Testis (tissue), 3 donors: Measurements from ENCODE around the gene PMP22. TPM values are rescaled to one million over a fixed set of nuclear protein-coding genes. Genes with fewer than 3 reads are reported as not detected.
A peak's percentile ranks its signal among the peaks of the same experiment; 100 is the strongest.
"Not testable (repeated sequence)": the region's sequence is repeated elsewhere in the genome, so short reads cannot be mapped to it uniquely, and the experiment has no call there.

Experiments used
- DNase-seq: peaks from one replicate; pipeline ENCODE4 v3.0.0-alpha.2; 2019
- H3K27ac ChIP-seq, 2 donors: fragments of 200-600 bp; sonication (generic); one replicate each; pipeline ENCODE4 v1.5.1; 2019
- H3K27me3 ChIP-seq: fragments of 200-600 bp; sonication (generic); one replicate; pipeline ENCODE4 v1.5.1; 2019
- H3K36me3 ChIP-seq: fragments of 200-600 bp; sonication (generic); one replicate; pipeline ENCODE4 v1.5.1; 2017; ENCODE audit warnings: low read depth; ENCODE audit errors: missing control alignments
- H3K4me1 ChIP-seq: fragments of 200-600 bp; sonication (generic); one replicate; pipeline ENCODE4 v1.5.1; 2019
- H3K4me3 ChIP-seq, 2 donors: fragments of 200-600 bp; sonication (generic); one replicate each; pipeline ENCODE4 v1.5.1; 2017 to 2019
- H3K9me3 ChIP-seq: fragments of 200-600 bp; sonication (generic); one replicate; pipeline ENCODE4 v1.5.1; 2017
- POLR2A ChIP-seq: fragments of 450-650 bp; IDR thresholded peaks from one replicate; pipeline ENCODE4 v1.6.1; 2017; ENCODE audit warnings: antibody characterized with exemption, mild to moderate bottlenecking, moderate library complexity
- WGBS, 2 donors: methylation state at CpG; one replicate each; pipeline ENCODE4 v1.1.5; 2018; 5-methylcytosine and 5-hydroxymethylcytosine counted together
- intact Hi-C: fragments of 100-400 bp; cut with DNase I; formaldehyde crosslinking; loops from one replicate; pipeline ENCODE4 v1.15.1; 2023; ENCODE audit warnings: low total_unique reads
- polyA plus RNA-seq: library from polyadenylated mRNA; stranded (reverse); fragments of 350-450 nt; fragmentation: Illumina TruSeq; extraction: RNeasy Lipid Tissue Mini Kit (QIAGEN cat#74804); gene quantifications from one replicate; pipeline ENCODE4 v1.2.3, GENCODE V29; 2014; ENCODE audit warnings: low read depth, low replicate concordance; ENCODE audit not compliant: insufficient read depth
- total RNA-seq, 2 donors: library from RNA; depleted of rRNA; stranded (reverse); fragments of >200 nt; gene quantifications; one replicate each; pipeline ENCODE4 v1.2.3, GENCODE V29; 2016
- TF ChIP-seq, protein P1 (sequence below), 3 experiments: fragments of 450-650 bp in 2 of 3; fragments of 200-600 bp in 1 of 3; sonication (generic) in 1 of 3; IDR thresholded peaks; one replicate each; pipeline ENCODE4 v1.5.1; 2016 to 2019; ENCODE audit warnings: antibody characterized with exemption in 3 of 3, mild to moderate bottlenecking in 2 of 3, moderate library complexity in 1 of 3

The PMP22 gene
- total and polyA plus RNA-seq, 3 donors from 2014 or later: 31.1 to 70.0 (median 49.2) TPM

DNA sequence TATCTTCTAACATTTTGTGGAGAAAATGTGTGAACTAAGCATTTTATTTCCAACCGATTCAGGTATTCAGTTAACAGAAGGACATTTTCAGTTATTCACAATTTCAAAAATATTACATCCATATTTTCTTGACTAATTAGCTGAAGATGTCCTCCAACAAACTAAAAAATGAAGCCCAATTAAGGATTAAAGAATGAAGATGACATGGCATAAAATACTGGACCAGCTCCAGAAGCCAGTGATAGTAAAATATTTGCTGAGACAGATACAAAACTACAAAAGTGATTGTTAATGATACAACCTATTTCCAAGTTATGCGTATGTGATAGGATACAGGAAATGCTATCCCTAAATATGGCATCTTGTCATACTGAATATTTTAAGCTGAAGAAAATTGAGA is 48.6 kb downstream of the PMP22 start:
- intact Hi-C loops: no loop called here
- no peak overlapping the region for H3K27ac ChIP-seq
- 81 to 82% methylated on average over 2 of the region's 2 CpGs for WGBS, 2 donors
- no peaks in the 10 kb centered on the region for H3K9me3 ChIP-seq
- DNase-seq: no peak
- H3K4me1 ChIP-seq: no peaks in the 10 kb centered on the region
- no peaks in the 10 kb centered on the region for H3K27me3 ChIP-seq
- H3K4me3 ChIP-seq: no peak overlapping the region
- TF ChIP-seq, protein P1, sequence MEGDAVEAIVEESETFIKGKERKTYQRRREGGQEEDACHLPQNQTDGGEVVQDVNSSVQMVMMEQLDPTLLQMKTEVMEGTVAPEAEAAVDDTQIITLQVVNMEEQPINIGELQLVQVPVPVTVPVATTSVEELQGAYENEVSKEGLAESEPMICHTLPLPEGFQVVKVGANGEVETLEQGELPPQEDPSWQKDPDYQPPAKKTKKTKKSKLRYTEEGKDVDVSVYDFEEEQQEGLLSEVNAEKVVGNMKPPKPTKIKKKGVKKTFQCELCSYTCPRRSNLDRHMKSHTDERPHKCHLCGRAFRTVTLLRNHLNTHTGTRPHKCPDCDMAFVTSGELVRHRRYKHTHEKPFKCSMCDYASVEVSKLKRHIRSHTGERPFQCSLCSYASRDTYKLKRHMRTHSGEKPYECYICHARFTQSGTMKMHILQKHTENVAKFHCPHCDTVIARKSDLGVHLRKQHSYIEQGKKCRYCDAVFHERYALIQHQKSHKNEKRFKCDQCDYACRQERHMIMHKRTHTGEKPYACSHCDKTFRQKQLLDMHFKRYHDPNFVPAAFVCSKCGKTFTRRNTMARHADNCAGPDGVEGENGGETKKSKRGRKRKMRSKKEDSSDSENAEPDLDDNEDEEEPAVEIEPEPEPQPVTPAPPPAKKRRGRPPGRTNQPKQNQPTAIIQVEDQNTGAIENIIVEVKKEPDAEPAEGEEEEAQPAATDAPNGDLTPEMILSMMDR (IDR thresholded peaks at IDR 0.05): no peak
- no peak for TF ChIP-seq POLR2A
- H3K36me3 ChIP-seq: no peaks in the 10 kb centered on the region

DNA sequence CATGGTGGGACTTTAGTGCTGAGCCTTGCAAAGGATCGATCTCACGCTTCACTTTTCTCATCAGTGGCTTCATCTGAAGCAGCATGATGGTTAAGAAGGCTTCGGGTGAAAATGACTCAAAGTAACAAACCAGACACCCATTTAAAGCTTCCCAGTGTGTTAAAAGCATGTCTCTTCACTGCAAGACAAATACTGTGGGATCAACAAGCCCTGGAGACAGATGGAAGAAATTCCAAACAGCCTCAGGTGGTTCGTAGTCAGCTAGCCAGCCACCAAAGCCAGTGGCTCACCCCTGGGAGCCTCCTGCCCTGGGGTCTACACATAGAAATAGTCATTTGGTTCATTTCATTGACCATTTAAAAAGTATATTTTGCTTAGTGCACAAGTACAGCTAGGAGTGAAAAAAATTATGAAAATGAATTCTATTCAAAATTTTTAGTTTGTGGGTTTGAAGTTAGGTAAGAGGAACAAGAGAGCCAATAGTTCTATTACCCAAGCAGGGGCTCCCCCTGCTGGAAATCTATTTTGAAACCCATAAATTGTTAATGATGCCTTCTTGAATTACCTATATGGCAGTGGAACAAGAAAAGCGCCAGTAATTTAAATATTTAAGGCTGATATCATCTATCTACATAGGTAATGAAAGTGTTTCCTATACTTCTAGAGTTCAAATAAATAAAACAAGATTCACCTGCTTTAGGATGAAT is 51.6 kb downstream of the PMP22 start:
- Histone ChIP-seq H3K4me1 (no peaks in the 10 kb centered on the region), H3K27ac (no peak overlapping the region), H3K4me3 (no peak overlapping the region), H3K27me3 (no peaks in the 10 kb centered on the region), H3K9me3 (no peaks in the 10 kb centered on the region), H3K36me3 (no peaks in the 10 kb centered on the region)
- 85 to 90% methylated on average over 5 of the region's 5 CpGs for WGBS, 2 donors
- TF ChIP-seq, protein P1 (IDR thresholded peaks at IDR 0.05): peak in 1 of 3 experiments; percentile 18
- no peak for TF ChIP-seq POLR2A
- intact Hi-C loops: no loop called here
- DNase-seq: no peak

DNA sequence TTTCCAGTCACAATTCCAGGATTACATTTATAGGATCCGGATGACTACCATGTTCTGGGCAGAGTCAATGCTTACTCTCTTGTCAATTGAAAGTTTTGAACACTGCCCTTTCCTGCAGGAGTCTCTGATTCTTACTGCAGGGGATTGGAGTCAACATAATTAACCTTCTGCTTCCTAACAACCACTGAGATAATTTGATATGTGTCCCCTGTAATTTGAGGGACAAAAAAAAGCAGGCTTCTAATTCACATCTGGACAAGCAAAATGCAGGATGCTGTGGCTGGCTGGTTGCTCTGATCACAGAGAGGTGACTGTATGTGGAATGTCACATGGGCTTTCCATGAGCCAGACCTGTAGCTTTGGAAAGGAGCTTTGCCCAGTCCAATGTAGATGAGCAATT is 54.9 kb downstream of the PMP22 start:
- intact Hi-C loops: no loop called here
- H3K4me1 ChIP-seq: no peaks in the 10 kb centered on the region
- TF ChIP-seq POLR2A: no peak
- TF ChIP-seq, protein P1 (IDR thresholded peaks at IDR 0.05): no peak

DNA sequence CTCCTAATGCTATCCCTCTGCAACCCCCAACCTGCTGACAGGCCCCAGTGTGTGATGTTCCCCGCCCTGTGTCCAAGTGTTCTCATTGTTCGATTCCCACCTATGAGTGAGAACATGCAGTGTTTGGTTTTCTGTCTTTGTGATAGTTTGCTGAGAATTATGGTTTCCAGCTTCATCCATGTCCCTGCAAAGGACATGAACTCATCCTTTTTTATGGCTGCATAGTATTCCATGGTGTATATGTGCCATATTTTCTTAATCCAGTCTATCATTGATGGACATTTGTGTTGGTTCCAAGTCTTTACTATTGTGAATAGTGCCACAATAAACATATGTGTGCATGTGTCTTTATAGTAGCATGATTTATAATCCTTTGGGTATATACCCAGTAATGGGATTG is 62.1 kb downstream of the PMP22 start:
- DNase-seq, H3K9me3 ChIP-seq, H3K27ac ChIP-seq, intact Hi-C loops, H3K27me3 ChIP-seq, H3K4me3 ChIP-seq, H3K36me3 ChIP-seq, H3K4me1 ChIP-seq: not testable (repeated sequence)
- 100% methylated on average over 2 of the region's 2 CpGs for WGBS, 2 donors

More for the DNA sequence above, 54.9 kb downstream of the PMP22 start:
- H3K36me3 ChIP-seq: no peaks in the 10 kb centered on the region
- WGBS, 2 donors: 81 to 85% methylated on average over 1 of the region's 1 CpG
- no peak overlapping the region for H3K4me3 ChIP-seq
- no peaks in the 10 kb centered on the region for H3K27me3 ChIP-seq
- no peak for DNase-seq
- H3K9me3 ChIP-seq: no peaks in the 10 kb centered on the region
- H3K27ac ChIP-seq: no peak overlapping the region

DNA sequence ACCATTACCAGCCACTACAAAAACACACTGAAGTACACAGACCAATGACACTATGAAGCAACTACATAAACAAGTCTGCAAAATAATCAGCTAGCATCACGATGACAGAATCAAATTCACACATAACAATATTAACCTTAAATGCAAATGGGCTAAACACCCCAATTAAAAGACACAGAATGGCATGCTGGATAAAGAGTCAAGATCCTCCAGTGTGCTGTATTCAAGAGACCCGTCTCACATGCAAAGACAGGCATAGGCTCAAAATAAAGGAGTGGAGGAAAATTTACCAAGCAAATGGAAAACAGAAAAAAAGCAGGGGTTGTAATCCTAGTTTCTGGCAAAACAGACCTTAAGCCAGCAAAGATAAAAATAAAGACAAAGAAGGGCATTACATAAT is 64.6 kb downstream of the PMP22 start:
- H3K27me3 ChIP-seq, H3K27ac ChIP-seq, H3K36me3 ChIP-seq, H3K4me3 ChIP-seq, intact Hi-C loops, H3K9me3 ChIP-seq, DNase-seq, H3K4me1 ChIP-seq: not testable (repeated sequence)
- 95 to 100% methylated on average over 2 of the region's 2 CpGs for WGBS, 2 donors

DNA sequence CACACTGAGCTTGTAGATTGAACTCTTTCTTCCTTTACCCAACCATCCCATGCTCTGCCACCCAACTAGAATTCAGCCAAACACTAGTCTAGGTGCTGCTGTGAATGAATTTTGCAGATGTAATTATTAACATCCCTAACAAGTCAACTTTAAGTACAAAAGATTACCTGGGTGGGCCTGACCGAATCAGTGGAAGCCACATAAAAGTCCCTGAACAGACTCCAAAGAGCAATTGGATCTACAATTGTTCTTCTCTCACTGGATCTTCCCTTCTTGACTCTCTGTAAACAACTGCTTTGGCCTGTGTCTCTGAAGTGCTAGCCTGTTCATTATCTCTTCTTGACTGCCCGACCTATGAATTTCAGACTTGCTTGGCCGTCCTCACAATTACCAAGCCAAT is 67.9 kb downstream of the PMP22 start:
- H3K4me3 ChIP-seq: no peak overlapping the region
- 96 to 99% methylated on average over 3 of the region's 3 CpGs for WGBS, 2 donors
- H3K27me3 ChIP-seq: no peaks in the 10 kb centered on the region
- no peaks in the 10 kb centered on the region for H3K36me3 ChIP-seq
- intact Hi-C loops: no loop called here
- H3K27ac ChIP-seq: no peak overlapping the region
- no peak for TF ChIP-seq POLR2A
- TF ChIP-seq, protein P1 (IDR thresholded peaks at IDR 0.05): no peak
- no peak for DNase-seq
- no peaks in the 10 kb centered on the region for H3K4me1 ChIP-seq
- H3K9me3 ChIP-seq: no peaks in the 10 kb centered on the region
